Mesendoderm (in vitro differentiated cells): ENCODE measurements around the gene SSH2.
"Not testable (repeated sequence)": the region's sequence is repeated elsewhere in the genome, so short reads cannot be mapped to it uniquely, and the experiment has no call there.

Experiments
- DNase-seq: peaks from one replicate; pipeline ENCODE4 v3.0.0; 2013
- H2AK5ac ChIP-seq: 2 replicates; pipeline ENCODE4 v1.6.1; 2013; ENCODE audit warnings: low read length, inconsistent platforms
- H2BK120ac ChIP-seq: 2 replicates; pipeline ENCODE4 v1.6.1; 2013; ENCODE audit warnings: low read depth, mild to moderate bottlenecking, low read length, moderate library complexity, mixed read lengths
- H2BK15ac ChIP-seq: replicated peaks from 2 replicates; pipeline ENCODE4 v1.6.1; 2013; ENCODE audit warnings: low read depth, mild to moderate bottlenecking, moderate library complexity
- H2BK5ac ChIP-seq: 2 replicates; pipeline ENCODE4 v1.6.1; 2013; ENCODE audit warnings: low read length, inconsistent platforms
- H3K18ac ChIP-seq: 2 replicates; pipeline ENCODE4 v1.6.1; 2013; ENCODE audit warnings: mild to moderate bottlenecking, low read length, mixed read lengths
- H3K23ac ChIP-seq: one replicate; pipeline ENCODE4 v1.6.1; 2013; ENCODE audit warnings: low read length
- H3K27ac ChIP-seq: 2 replicates; pipeline ENCODE4 v1.5.1; 2013; ENCODE audit warnings: low read depth, mild to moderate bottlenecking, inconsistent platforms, low read length, moderate library complexity
- H3K27me3 ChIP-seq: 2 replicates; pipeline ENCODE4 v1.6.1; 2013; ENCODE audit warnings: low read length, control low read depth, mild to moderate bottlenecking, inconsistent platforms; ENCODE audit not compliant: insufficient read depth, poor library complexity
- H3K36me3 ChIP-seq: 2 replicates; pipeline ENCODE4 v1.6.1; 2013; ENCODE audit warnings: low read length, inconsistent platforms; ENCODE audit not compliant: control insufficient read depth, insufficient read depth
- H3K4ac ChIP-seq: one replicate; pipeline ENCODE4 v1.6.1; 2013; ENCODE audit warnings: low read depth, mild to moderate bottlenecking, low read length, moderate library complexity
- H3K4me1 ChIP-seq: 2 replicates; pipeline ENCODE4 v1.6.1; 2013; ENCODE audit warnings: low read depth, low read length, inconsistent platforms; ENCODE audit not compliant: control insufficient read depth
- H3K4me2 ChIP-seq: 2 replicates; pipeline ENCODE4 v1.6.1; 2013; ENCODE audit warnings: low read length
- H3K4me3 ChIP-seq: 2 replicates; pipeline ENCODE4 v1.5.1; 2013; ENCODE audit warnings: mild to moderate bottlenecking, low read length
- H3K56ac ChIP-seq: one replicate; pipeline ENCODE4 v1.6.1; 2013; ENCODE audit warnings: low read length
- H3K79me1 ChIP-seq: 2 replicates; pipeline ENCODE4 v1.6.1; 2013; ENCODE audit warnings: low read length, inconsistent platforms
- H3K79me2 ChIP-seq: 2 replicates; pipeline ENCODE4 v1.6.1; 2013; ENCODE audit warnings: mild to moderate bottlenecking, low read length; ENCODE audit not compliant: control insufficient read depth, insufficient read depth
- H3K9ac ChIP-seq: 2 replicates; pipeline ENCODE4 v1.6.1; 2013; ENCODE audit warnings: low read length, inconsistent platforms
- H4K5ac ChIP-seq: one replicate; pipeline ENCODE4 v1.6.1; 2013; ENCODE audit warnings: low read length
- H4K8ac ChIP-seq: one replicate; pipeline ENCODE4 v1.6.1; 2013; ENCODE audit warnings: low read depth, mild to moderate bottlenecking, control low read depth, low read length, moderate library complexity
- WGBS: extraction: QIAGEN DNeasy Blood & Tissue Kit; methylation state at CpG from one replicate; pipeline ENCODE4 v1.1.7; 2013; ENCODE audit warnings: low lambda C conversion rate, missing lambda C conversion rate; ENCODE audit not compliant: insufficient coverage; ENCODE audit errors: extremely low coverage; 5-methylcytosine and 5-hydroxymethylcytosine counted together

The SSH2 gene

GRCh38 chr17:29897136-29897535, 32.9 kb downstream of the SSH2 start:
- not testable (repeated sequence) for H3K27me3 ChIP-seq, H2BK5ac ChIP-seq, H3K4ac ChIP-seq, H2BK120ac ChIP-seq, DNase-seq, H3K4me1 ChIP-seq, H3K9ac ChIP-seq, H3K4me2 ChIP-seq, H3K27ac ChIP-seq, H4K8ac ChIP-seq, H4K5ac ChIP-seq, H3K4me3 ChIP-seq, H3K56ac ChIP-seq, H2BK15ac ChIP-seq, H3K36me3 ChIP-seq, H3K18ac ChIP-seq, H3K23ac ChIP-seq, H3K79me1 ChIP-seq, H2AK5ac ChIP-seq, H3K79me2 ChIP-seq
- WGBS, result no CpG with 5 or more reads among the region's 4 CpGs

GRCh38 chr17:29892201-29892600, 37.8 kb downstream of the SSH2 start:
- no peak overlapping the region for H3K56ac ChIP-seq
- H3K4me1 ChIP-seq, result no peaks in the 10 kb centered on the region
- no peaks in the 10 kb centered on the region for H3K27me3 ChIP-seq
- no peak overlapping the region for H3K23ac ChIP-seq
- no peak overlapping the region for H3K4me2 ChIP-seq
- no peak for DNase-seq
- H3K4ac ChIP-seq, result no peak overlapping the region
- no peak overlapping the region for H3K18ac ChIP-seq
- H2BK15ac ChIP-seq, result no peak overlapping the region
- H3K79me1 ChIP-seq, result peaks cover 2% of the 10 kb centered on the region
- H3K9ac ChIP-seq, result no peak overlapping the region
- H4K8ac ChIP-seq, result no peak overlapping the region
- no peaks in the 10 kb centered on the region for H3K79me2 ChIP-seq
- no peak overlapping the region for H4K5ac ChIP-seq
- no peaks in the 10 kb centered on the region for H3K36me3 ChIP-seq
- no peak overlapping the region for H3K4me3 ChIP-seq
- no peak overlapping the region for H2AK5ac ChIP-seq
- no peak overlapping the region for H2BK5ac ChIP-seq
- H2BK120ac ChIP-seq, result no peak overlapping the region
- no peak overlapping the region for H3K27ac ChIP-seq

- H3K4me2 ChIP-seq, result no peak overlapping the region
- no peak overlapping the region for H2AK5ac ChIP-seq
- H3K4ac ChIP-seq, result no peak overlapping the region
- H2BK5ac ChIP-seq, result no peak overlapping the region
- no peak overlapping the region for H3K4me3 ChIP-seq
- no peak for DNase-seq
- no peak overlapping the region for H2BK15ac ChIP-seq
- no peaks in the 10 kb centered on the region for H3K36me3 ChIP-seq
- H3K79me1 ChIP-seq, result peaks cover 2% of the 10 kb centered on the region
- no peak overlapping the region for H3K9ac ChIP-seq
- H2BK120ac ChIP-seq, result no peak overlapping the region
- no CpG with 5 or more reads among the region's 1 CpG for WGBS
- no peak overlapping the region for H4K5ac ChIP-seq
- no peak overlapping the region for H3K56ac ChIP-seq
- no peaks in the 10 kb centered on the region for H3K27me3 ChIP-seq
- H3K18ac ChIP-seq, result no peak overlapping the region
- H3K27ac ChIP-seq, result no peak overlapping the region
- no peaks in the 10 kb centered on the region for H3K4me1 ChIP-seq
- no peak overlapping the region for H4K8ac ChIP-seq
- no peak overlapping the region for H3K23ac ChIP-seq
- H3K79me2 ChIP-seq, result no peaks in the 10 kb centered on the region
These were observed 38.9 kb downstream of the SSH2 start for GRCh38 chr17:29891131-29891530.

- H2BK15ac ChIP-seq, result no peak overlapping the region
- no peaks in the 10 kb centered on the region for H3K36me3 ChIP-seq
- H4K8ac ChIP-seq, result no peak overlapping the region
- no peak overlapping the region for H3K23ac ChIP-seq
- no peaks in the 10 kb centered on the region for H3K79me2 ChIP-seq
- no peak overlapping the region for H3K4me3 ChIP-seq
- no peak overlapping the region for H2BK5ac ChIP-seq
- H3K27me3 ChIP-seq, result no peaks in the 10 kb centered on the region
- H3K27ac ChIP-seq, result no peak overlapping the region
- no peak overlapping the region for H3K18ac ChIP-seq
- no peak overlapping the region for H3K9ac ChIP-seq
- H3K4me1 ChIP-seq, result no peaks in the 10 kb centered on the region
- H3K4me2 ChIP-seq, result no peak overlapping the region
- no peak overlapping the region for H2AK5ac ChIP-seq
- DNase-seq, result no peak
- H2BK120ac ChIP-seq, result no peak overlapping the region
- no peak overlapping the region for H3K4ac ChIP-seq
- H3K56ac ChIP-seq, result no peak overlapping the region
- no peaks in the 10 kb centered on the region for H3K79me1 ChIP-seq
- WGBS, result no CpG with 5 or more reads among the region's 3 CpGs
- no peak overlapping the region for H4K5ac ChIP-seq
These were observed 44.9 kb downstream of the SSH2 start for GRCh38 chr17:29885031-29885640.

GRCh38 chr17:29883497-29883896, 46.5 kb downstream of the SSH2 start:
- Histone ChIP-seq H3K27ac (no peak overlapping the region), H3K23ac (no peak overlapping the region), H3K4me3 (no peak overlapping the region), H3K79me1 (no peaks in the 10 kb centered on the region), H3K36me3 (no peaks in the 10 kb centered on the region), H2BK5ac (no peak overlapping the region), H3K9ac (no peak overlapping the region), H2AK5ac (no peak overlapping the region), H3K4ac (no peak overlapping the region), H2BK120ac (no peak overlapping the region), H3K4me1 (no peaks in the 10 kb centered on the region), H2BK15ac (no peak overlapping the region), H4K5ac (no peak overlapping the region), H3K79me2 (peaks cover 2% of the 10 kb centered on the region), H3K56ac (no peak overlapping the region), H3K27me3 (no peaks in the 10 kb centered on the region), H4K8ac (no peak overlapping the region), H3K4me2 (no peak overlapping the region), H3K18ac (no peak overlapping the region)
- DNase-seq, result no peak

GRCh38 chr17:29881256-29881655, 48.8 kb downstream of the SSH2 start:
- no peak overlapping the region for H3K27ac ChIP-seq
- H2BK120ac ChIP-seq, result no peak overlapping the region
- no peak for DNase-seq
- H3K4me1 ChIP-seq, result no peaks in the 10 kb centered on the region
- no peak overlapping the region for H3K18ac ChIP-seq
- H3K79me1 ChIP-seq, result no peaks in the 10 kb centered on the region
- H2BK15ac ChIP-seq, result no peak overlapping the region
- H3K27me3 ChIP-seq, result no peaks in the 10 kb centered on the region
- no peak overlapping the region for H2BK5ac ChIP-seq
- H3K4me3 ChIP-seq, result no peak overlapping the region
- H2AK5ac ChIP-seq, result no peak overlapping the region
- no CpG with 5 or more reads among the region's 3 CpGs for WGBS
- no peak overlapping the region for H3K56ac ChIP-seq
- peaks cover 2% of the 10 kb centered on the region for H3K79me2 ChIP-seq
- no peak overlapping the region for H3K4me2 ChIP-seq
- no peaks in the 10 kb centered on the region for H3K36me3 ChIP-seq
- H4K5ac ChIP-seq, result no peak overlapping the region
- H3K23ac ChIP-seq, result no peak overlapping the region
- H4K8ac ChIP-seq, result no peak overlapping the region
- no peak overlapping the region for H3K4ac ChIP-seq
- H3K9ac ChIP-seq, result no peak overlapping the region
